SU-DHL-6 (cell line): Measurements from ENCODE around the gene GALNT10.

ENCODE experiments used
- H2AFZ ChIP-seq: fragments of 200-600 bp; sonication (generic); 2 replicates; pipeline ENCODE4 v1.6.1; 2014; ENCODE audit warnings: low read depth, mild to moderate bottlenecking, moderate library complexity, mixed read lengths, antibody characterized with exemption, low read length; ENCODE audit not compliant: severe bottlenecking
- H3F3A ChIP-seq: fragments of 200-600 bp; shearing (Covaris generic); 2 replicates; pipeline ENCODE4 v1.6.0; 2016; ENCODE audit warnings: antibody characterized with exemption, mild to moderate bottlenecking; ENCODE audit not compliant: insufficient read depth
- H3K27ac ChIP-seq: fragments of 200-600 bp; sonication (generic); 2 replicates; pipeline ENCODE4 v1.5.1; 2016; ENCODE audit warnings: low read depth, mild to moderate bottlenecking, low read length, moderate library complexity, mixed read lengths
- H3K27me3 ChIP-seq: fragments of 200-600 bp; sonication (generic), shearing (Covaris generic); 2 replicates; pipeline ENCODE4 v1.6.0; 2014; ENCODE audit warnings: mild to moderate bottlenecking, low read length
- H3K36me3 ChIP-seq: fragments of 200-600 bp; sonication (generic); 2 replicates; pipeline ENCODE4 v1.6.1; 2014; ENCODE audit warnings: mild to moderate bottlenecking, low read length, mixed read lengths
- H3K4me2 ChIP-seq: fragments of 300-600, 200-600 bp; shearing (Covaris generic), sonication (generic); 2 replicates; pipeline ENCODE4 v1.6.0; 2014; ENCODE audit warnings: low read length, low read depth, mild to moderate bottlenecking; ENCODE audit not compliant: poor library complexity, severe bottlenecking
- H3K4me3 ChIP-seq: fragments of 200-600 bp; sonication (generic); 2 replicates; pipeline ENCODE4 v1.5.1; 2014; ENCODE audit warnings: antibody characterized with exemption, low read length, mild to moderate bottlenecking, mixed read lengths; ENCODE audit not compliant: insufficient read depth, poor library complexity, severe bottlenecking
- H3K79me2 ChIP-seq: fragments of 200-600 bp; sonication (generic); 2 replicates; pipeline ENCODE4 v1.6.1; 2014; ENCODE audit warnings: mild to moderate bottlenecking, low read length, moderate library complexity; ENCODE audit not compliant: insufficient read depth
- H3K9ac ChIP-seq: fragments of 200-600 bp; sonication (generic); 2 replicates; pipeline ENCODE4 v1.7.0; 2014; ENCODE audit warnings: mild to moderate bottlenecking, low read length
- H3K9me2 ChIP-seq: fragments of 200-600 bp; sonication (generic); replicated peaks from 2 replicates; pipeline ENCODE4 v1.6.1; 2014; ENCODE audit warnings: low read length; ENCODE audit not compliant: insufficient read depth
- H3K9me3 ChIP-seq: fragments of 200-600 bp; sonication (generic); 2 replicates; pipeline ENCODE4 v1.6.1; 2014; ENCODE audit warnings: low read length, mixed read lengths; ENCODE audit not compliant: insufficient read depth
- H4K20me1 ChIP-seq: fragments of 200-600 bp; sonication (generic); 2 replicates; pipeline ENCODE4 v1.6.1; 2014; ENCODE audit warnings: low read depth, mild to moderate bottlenecking, antibody characterized with exemption, low read length, moderate library complexity, mixed read lengths
- CTCF ChIP-seq: fragments of 200-600 bp; sonication (generic); IDR thresholded peaks from one replicate; pipeline ENCODE4 v1.5.1; 2017; ENCODE audit warnings: antibody characterized with exemption, mild to moderate bottlenecking, low read length, moderate library complexity; ENCODE audit not compliant: insufficient read depth, poor library complexity, severe bottlenecking
- EZH2phosphoT487 ChIP-seq: fragments of 200-600 bp; sonication (generic), shearing (Covaris generic); conservative IDR thresholded peaks from 2 replicates; pipeline ENCODE4 v1.6.1; 2018; ENCODE audit warnings: mild to moderate bottlenecking, antibody characterized with exemption, low read length, moderate library complexity, mixed read lengths

GALNT10 gene

GRCh38 chr5:154435226-154435625, 244.7 kb downstream of the GALNT10 start:
- H3K4me2 ChIP-seq: no peak overlapping the region
- H2AFZ ChIP-seq: no peak overlapping the region
- H3K4me3 ChIP-seq: no peak overlapping the region
- no peak overlapping the region for H3K9ac ChIP-seq
- no peaks in the 10 kb centered on the region for H3K9me2 ChIP-seq
- no peaks in the 10 kb centered on the region for H3F3A ChIP-seq
- TF ChIP-seq CTCF: no peak
- TF ChIP-seq EZH2phosphoT487: no peak
- 0 out of 2 replicates have a peak, but pooled peaks cover 3% of the 10 kb centered on the region for H3K36me3 ChIP-seq
- H3K9me3 ChIP-seq: no peaks in the 10 kb centered on the region
- H3K79me2 ChIP-seq: no peaks in the 10 kb centered on the region
- H3K27me3 ChIP-seq: no peaks in the 10 kb centered on the region
- H3K27ac ChIP-seq: no peak overlapping the region
- H4K20me1 ChIP-seq: no peaks in the 10 kb centered on the region

- no peak overlapping the region for H2AFZ ChIP-seq
- no peak overlapping the region for H3K9ac ChIP-seq
- H3K9me3 ChIP-seq: no peaks in the 10 kb centered on the region
- no peak overlapping the region for H3K27ac ChIP-seq
- H3K27me3 ChIP-seq: no peaks in the 10 kb centered on the region
- H3F3A ChIP-seq: no peaks in the 10 kb centered on the region
- no peak for TF ChIP-seq CTCF
- no peak for TF ChIP-seq EZH2phosphoT487
- H3K79me2 ChIP-seq: no peaks in the 10 kb centered on the region
- 0 out of 2 replicates have a peak, but pooled peaks cover 3% of the 10 kb centered on the region for H3K36me3 ChIP-seq
- H3K4me3 ChIP-seq: no peak overlapping the region
- no peaks in the 10 kb centered on the region for H3K9me2 ChIP-seq
- H4K20me1 ChIP-seq: no peaks in the 10 kb centered on the region
- no peak overlapping the region for H3K4me2 ChIP-seq
These were observed 246.9 kb downstream of the GALNT10 start for GRCh38 chr5:154437281-154437965.

GRCh38 chr5:154440540-154440939, 250.0 kb downstream of the GALNT10 start:
- 0 out of 2 replicates have a peak, but pooled peaks cover 3% of the 10 kb centered on the region for H3K36me3 ChIP-seq
- no peak overlapping the region for H3K27ac ChIP-seq
- no peaks in the 10 kb centered on the region for H3K79me2 ChIP-seq

More at GRCh38 chr5:154440540-154440939, 250.0 kb downstream of the GALNT10 start:
- no peak overlapping the region for H2AFZ ChIP-seq
- H3K9ac ChIP-seq: no peak overlapping the region
- no peaks in the 10 kb centered on the region for H3K27me3 ChIP-seq
- H3K4me2 ChIP-seq: no peak overlapping the region
- TF ChIP-seq EZH2phosphoT487 (no peak), CTCF (no peak)
- H3K9me3 ChIP-seq: no peaks in the 10 kb centered on the region
- no peaks in the 10 kb centered on the region for H3F3A ChIP-seq
- H3K4me3 ChIP-seq: no peak overlapping the region
- H3K9me2 ChIP-seq: no peaks in the 10 kb centered on the region
- no peaks in the 10 kb centered on the region for H4K20me1 ChIP-seq
